HepG2 (cell line): ENCODE results near the gene FUT6. TPM values are rescaled to one million over a fixed set of nuclear protein-coding genes. Genes with fewer than 3 reads are reported as not detected.
A peak's percentile ranks its signal among the peaks of the same experiment; 100 is the strongest.

Experiments used
- DR1 ChIP-seq: sonication (generic); formaldehyde crosslinking; IDR thresholded peaks from 2 replicates; pipeline ENCODE4 v1.8.0; 2021; ENCODE audit warnings: mild to moderate bottlenecking, missing genetic modification reagents, inconsistent platforms
- KLF11 ChIP-seq: IDR thresholded peaks from 2 replicates; pipeline ENCODE4 v1.6.1; 2016; ENCODE audit warnings: missing compliant biosample characterization
- TAF1 ChIP-seq: sonication (generic); formaldehyde crosslinking; IDR thresholded peaks from 2 replicates; pipeline ENCODE4 v1.4.0; 2020; ENCODE audit warnings: missing genetic modification reagents
- THAP11 ChIP-seq: IDR thresholded peaks from 2 replicates; pipeline ENCODE4 v1.6.1; 2016; ENCODE audit warnings: missing biosample characterization, missing genetic modification reagents
- ZBTB34 ChIP-seq: sonication (generic); formaldehyde crosslinking; IDR thresholded peaks from 2 replicates; pipeline ENCODE4 v1.8.0; 2022; ENCODE audit warnings: mild to moderate bottlenecking, missing genetic modification reagents
- ZNF207 ChIP-seq: fragments of 450-650 bp; IDR thresholded peaks from 2 replicates; pipeline ENCODE4 v1.6.1; 2016; ENCODE audit warnings: antibody characterized with exemption, borderline replicate concordance
- ZNF446 ChIP-seq: sonication (generic); formaldehyde crosslinking; IDR thresholded peaks from 2 replicates; pipeline ENCODE4 v1.5.0; 2020; ENCODE audit warnings: mild to moderate bottlenecking, missing genetic modification reagents
- ZNF646 ChIP-seq: sonication (generic); formaldehyde crosslinking; IDR thresholded peaks from 2 replicates; pipeline ENCODE4 v1.9.0; 2021; ENCODE audit warnings: mild to moderate bottlenecking, missing genetic modification reagents
- polyA plus RNA-seq, 8 experiments: library from polyadenylated mRNA; depleted of rRNA in 3 of 8; stranded (reverse) in 7 of 8; unstranded in 1 of 8; fragments of >200 nt; fragmentation: Illumina TruSeq in 4 of 8; extraction: Trizol in 4 of 8; gene quantifications; 2 replicates each; pipeline versions ENCODE4 v1.2.1 to v1.2.3, GENCODE V29; 2011 to 2016; ENCODE audit warnings: low read depth in 4 of 8, missing spikeins in 1 of 8, mixed read lengths in 1 of 8; ENCODE audit not compliant: insufficient read depth in 1 of 8
- total RNA-seq, 5 experiments: library from RNA; depleted of rRNA; stranded (reverse); fragments of >200 nt; fragmentation: Illumina TruSeq; extraction: Trizol; gene quantifications; 2 replicates each; pipeline ENCODE4 v1.2.3, GENCODE V29; 2016; ENCODE audit warnings: low read depth in 1 of 5
- TF ChIP-seq, protein P1 (sequence below): sonication (generic); formaldehyde crosslinking; IDR thresholded peaks from one replicate; pipeline ENCODE4 v1.5.1; 2020; ENCODE audit warnings: mild to moderate bottlenecking, missing genetic modification reagents; ENCODE audit errors: not compliant biosample characterization
- TF ChIP-seq, protein P2 (sequence below): sonication (generic); formaldehyde crosslinking; IDR thresholded peaks from 2 replicates; pipeline ENCODE4 v1.9.0; 2021; ENCODE audit warnings: missing genetic modification reagents, mild to moderate bottlenecking, borderline replicate concordance

Gene FUT6
- total and polyA plus RNA-seq, 2 of the 13 experiments (the other 11 are each of a cell fraction or from before 2014, with no cell fraction given): 8.2 to 27.7 TPM

DNA sequence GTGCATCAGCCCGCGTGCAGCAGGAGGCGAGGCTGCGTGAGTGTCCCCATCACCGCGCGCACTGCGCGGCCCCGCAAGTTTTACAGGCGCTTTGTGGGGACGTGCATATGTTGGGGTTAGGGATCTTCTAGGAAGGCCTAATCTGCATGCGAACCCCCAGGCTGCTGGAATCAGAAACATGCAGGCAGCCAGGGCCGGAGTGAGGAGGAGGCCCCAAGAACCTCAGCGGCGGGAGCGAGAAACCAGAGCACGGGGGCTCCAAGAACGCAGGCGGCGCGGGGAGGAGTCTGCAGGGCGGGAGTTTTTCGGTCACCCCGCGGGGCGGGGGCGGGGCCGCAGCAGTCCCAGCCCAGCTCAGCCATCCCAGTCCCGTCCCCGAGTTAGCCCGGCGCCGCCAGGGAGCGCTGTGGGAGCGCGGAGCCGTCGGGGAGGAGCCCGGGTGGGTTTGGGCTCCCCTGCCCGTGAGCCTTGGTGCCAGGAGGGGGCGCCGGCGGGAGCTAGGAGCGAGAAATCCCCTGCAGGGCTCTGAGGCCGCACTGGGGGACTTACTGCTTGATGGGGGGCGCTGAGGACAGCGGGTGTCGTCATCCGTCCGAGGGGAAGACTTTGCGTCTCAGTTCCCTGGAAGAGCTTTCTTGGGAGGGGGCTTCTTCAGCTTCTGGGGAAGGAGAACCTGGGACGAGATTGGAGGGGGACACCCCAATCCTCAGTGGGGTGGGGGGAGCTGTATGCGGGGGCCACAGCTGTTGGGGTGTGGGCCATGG, 35.6 kb downstream of the FUT6 start (continued):
- no peak for TF ChIP-seq ZNF646
- no peak for TF ChIP-seq KLF11
- peak; percentile 64; the same call in 1 of the 2 replicates for TF ChIP-seq THAP11 (CRISPR knock-in tag)
- TF ChIP-seq TAF1: no peak; the same call in 1 of the 2 replicates
- TF ChIP-seq, protein P1, sequence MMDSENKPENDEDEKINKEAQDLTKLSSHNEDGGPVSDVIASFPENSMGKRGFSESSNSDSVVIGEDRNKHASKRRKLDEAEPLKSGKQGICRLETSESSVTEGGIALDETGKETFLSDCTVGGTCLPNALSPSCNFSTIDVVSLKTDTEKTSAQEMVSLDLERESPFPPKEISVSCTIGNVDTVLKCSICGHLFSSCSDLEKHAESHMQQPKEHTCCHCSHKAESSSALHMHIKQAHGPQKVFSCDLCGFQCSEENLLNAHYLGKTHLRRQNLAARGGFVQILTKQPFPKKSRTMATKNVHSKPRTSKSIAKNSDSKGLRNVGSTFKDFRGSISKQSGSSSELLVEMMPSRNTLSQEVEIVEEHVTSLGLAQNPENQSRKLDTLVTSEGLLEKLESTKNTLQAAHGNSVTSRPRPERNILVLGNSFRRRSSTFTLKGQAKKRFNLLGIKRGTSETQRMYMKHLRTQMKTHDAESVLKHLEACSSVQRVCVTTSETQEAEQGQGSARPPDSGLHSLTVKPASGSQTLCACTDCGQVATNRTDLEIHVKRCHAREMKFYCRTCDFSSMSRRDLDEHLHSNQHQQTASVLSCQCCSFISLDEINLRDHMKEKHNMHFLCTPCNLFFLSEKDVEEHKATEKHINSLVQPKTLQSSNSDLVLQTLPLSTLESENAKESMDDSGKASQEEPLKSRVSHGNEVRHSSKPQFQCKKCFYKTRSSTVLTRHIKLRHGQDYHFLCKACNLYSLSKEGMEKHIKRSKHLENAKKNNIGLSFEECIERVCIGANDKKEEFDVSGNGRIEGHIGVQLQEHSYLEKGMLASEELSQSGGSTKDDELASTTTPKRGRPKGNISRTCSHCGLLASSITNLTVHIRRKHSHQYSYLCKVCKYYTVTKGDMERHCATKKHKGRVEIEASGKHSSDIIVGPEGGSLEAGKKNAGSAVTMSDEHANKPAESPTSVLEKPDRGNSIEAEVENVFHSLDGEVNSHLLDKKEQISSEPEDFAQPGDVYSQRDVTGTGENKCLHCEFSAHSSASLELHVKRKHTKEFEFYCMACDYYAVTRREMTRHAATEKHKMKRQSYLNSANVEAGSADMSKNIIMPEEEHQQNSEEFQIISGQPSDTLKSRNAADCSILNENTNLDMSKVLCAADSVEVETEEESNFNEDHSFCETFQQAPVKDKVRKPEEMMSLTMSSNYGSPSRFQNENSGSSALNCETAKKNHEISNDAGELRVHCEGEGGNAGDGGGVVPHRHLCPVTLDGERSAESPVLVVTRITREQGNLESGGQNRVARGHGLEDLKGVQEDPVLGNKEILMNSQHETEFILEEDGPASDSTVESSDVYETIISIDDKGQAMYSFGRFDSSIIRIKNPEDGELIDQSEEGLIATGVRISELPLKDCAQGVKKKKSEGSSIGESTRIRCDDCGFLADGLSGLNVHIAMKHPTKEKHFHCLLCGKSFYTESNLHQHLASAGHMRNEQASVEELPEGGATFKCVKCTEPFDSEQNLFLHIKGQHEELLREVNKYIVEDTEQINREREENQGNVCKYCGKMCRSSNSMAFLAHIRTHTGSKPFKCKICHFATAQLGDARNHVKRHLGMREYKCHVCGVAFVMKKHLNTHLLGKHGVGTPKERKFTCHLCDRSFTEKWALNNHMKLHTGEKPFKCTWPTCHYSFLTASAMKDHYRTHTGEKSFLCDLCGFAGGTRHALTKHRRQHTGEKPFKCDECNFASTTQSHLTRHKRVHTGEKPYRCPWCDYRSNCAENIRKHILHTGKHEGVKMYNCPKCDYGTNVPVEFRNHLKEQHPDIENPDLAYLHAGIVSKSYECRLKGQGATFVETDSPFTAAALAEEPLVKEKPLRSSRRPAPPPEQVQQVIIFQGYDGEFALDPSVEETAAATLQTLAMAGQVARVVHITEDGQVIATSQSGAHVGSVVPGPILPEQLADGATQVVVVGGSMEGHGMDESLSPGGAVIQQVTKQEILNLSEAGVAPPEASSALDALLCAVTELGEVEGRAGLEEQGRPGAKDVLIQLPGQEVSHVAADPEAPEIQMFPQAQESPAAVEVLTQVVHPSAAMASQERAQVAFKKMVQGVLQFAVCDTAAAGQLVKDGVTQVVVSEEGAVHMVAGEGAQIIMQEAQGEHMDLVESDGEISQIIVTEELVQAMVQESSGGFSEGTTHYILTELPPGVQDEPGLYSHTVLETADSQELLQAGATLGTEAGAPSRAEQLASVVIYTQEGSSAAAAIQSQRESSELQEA (CRISPR knock-in tag): no peak
- 0 out of 2 replicates have a peak, but pooled peaks have one; percentile 64 for TF ChIP-seq ZBTB34 (CRISPR knock-in tag)
- TF ChIP-seq, protein P2, sequence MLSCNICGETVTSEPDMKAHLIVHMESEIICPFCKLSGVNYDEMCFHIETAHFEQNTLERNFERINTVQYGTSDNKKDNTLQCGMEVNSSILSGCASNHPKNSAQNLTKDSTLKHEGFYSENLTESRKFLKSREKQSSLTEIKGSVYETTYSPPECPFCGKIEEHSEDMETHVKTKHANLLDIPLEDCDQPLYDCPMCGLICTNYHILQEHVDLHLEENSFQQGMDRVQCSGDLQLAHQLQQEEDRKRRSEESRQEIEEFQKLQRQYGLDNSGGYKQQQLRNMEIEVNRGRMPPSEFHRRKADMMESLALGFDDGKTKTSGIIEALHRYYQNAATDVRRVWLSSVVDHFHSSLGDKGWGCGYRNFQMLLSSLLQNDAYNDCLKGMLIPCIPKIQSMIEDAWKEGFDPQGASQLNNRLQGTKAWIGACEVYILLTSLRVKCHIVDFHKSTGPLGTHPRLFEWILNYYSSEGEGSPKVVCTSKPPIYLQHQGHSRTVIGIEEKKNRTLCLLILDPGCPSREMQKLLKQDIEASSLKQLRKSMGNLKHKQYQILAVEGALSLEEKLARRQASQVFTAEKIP (CRISPR knock-in tag): no peak
- TF ChIP-seq ZNF207: no peak
- no peak for TF ChIP-seq DR1 (CRISPR knock-in tag)
- TF ChIP-seq ZNF446 (CRISPR knock-in tag): no peak
